Loucy (cell line): Measurements from ENCODE around the gene SDC3.

ENCODE experiments used
- H2AFZ ChIP-seq: fragments of 200-600 bp; sonication (generic); 2 replicates; pipeline ENCODE4 v1.6.0; 2016; ENCODE audit warnings: antibody characterized with exemption, mild to moderate bottlenecking, low read length, moderate library complexity
- H3F3A ChIP-seq: fragments of 200-600 bp; 2 replicates; pipeline ENCODE4 v1.6.0; 2016; ENCODE audit warnings: antibody characterized with exemption, low read depth, mild to moderate bottlenecking
- H3K27me3 ChIP-seq: fragments of 200-600 bp; sonication (generic); 2 replicates; pipeline ENCODE4 v1.6.1; 2014; ENCODE audit warnings: low read length, mild to moderate bottlenecking; ENCODE audit not compliant: insufficient read depth, poor library complexity, severe bottlenecking
- H3K36me3 ChIP-seq: fragments of 200-600 bp; sonication (generic); 2 replicates; pipeline ENCODE4 v1.6.1; 2016; ENCODE audit warnings: low read length; ENCODE audit not compliant: insufficient read depth
- H3K4me1 ChIP-seq: fragments of 200-600 bp; sonication (generic); 2 replicates; pipeline ENCODE4 v1.5.1; 2014; ENCODE audit warnings: low read length, mild to moderate bottlenecking; ENCODE audit not compliant: insufficient read depth, poor library complexity, severe bottlenecking
- H3K4me2 ChIP-seq: fragments of 200-600 bp; sonication (generic); 2 replicates; pipeline ENCODE4 v1.6.0; 2014; ENCODE audit warnings: antibody characterized with exemption, low read length, low read depth, mild to moderate bottlenecking; ENCODE audit not compliant: poor library complexity, severe bottlenecking
- H3K4me3 ChIP-seq: fragments of 200-600 bp; sonication (generic); 2 replicates; pipeline ENCODE4 v1.5.1; 2014; ENCODE audit warnings: low read length, mild to moderate bottlenecking, mixed read lengths; ENCODE audit not compliant: poor library complexity, severe bottlenecking
- H3K79me2 ChIP-seq: fragments of 200-600 bp; sonication (generic); 2 replicates; pipeline ENCODE4 v1.6.1; 2014; ENCODE audit warnings: low read length; ENCODE audit not compliant: insufficient read depth
- H3K9ac ChIP-seq: fragments of 200-600 bp; sonication (generic); 2 replicates; pipeline ENCODE4 v1.6.0; 2014; ENCODE audit warnings: mild to moderate bottlenecking, low read depth, low read length, moderate library complexity; ENCODE audit not compliant: poor library complexity, severe bottlenecking
- H3K9me2 ChIP-seq: fragments of 200-600 bp; sonication (generic); replicated peaks from 2 replicates; pipeline ENCODE4 v1.6.1; 2016; ENCODE audit warnings: low read depth, low read length, mixed read lengths
- H3K9me3 ChIP-seq: fragments of 200-600 bp; sonication (generic); 2 replicates; pipeline ENCODE4 v1.6.1; 2014; ENCODE audit warnings: mild to moderate bottlenecking, antibody characterized with exemption, low read length, low read depth; ENCODE audit not compliant: insufficient read depth
- H4K20me1 ChIP-seq: fragments of 200-600 bp; sonication (generic); 2 replicates; pipeline ENCODE4 v1.6.0; 2014; ENCODE audit warnings: antibody characterized with exemption, low read length, mild to moderate bottlenecking; ENCODE audit not compliant: insufficient read depth, poor library complexity, severe bottlenecking
- CTCF ChIP-seq: fragments of 200-600 bp; sonication (generic); conservative IDR thresholded peaks from 2 replicates; pipeline ENCODE4 v1.5.1; 2014; ENCODE audit warnings: mild to moderate bottlenecking, antibody characterized with exemption, low read length
- EZH2phosphoT487 ChIP-seq: fragments of 200-600 bp; IDR thresholded peaks from 2 replicates; pipeline ENCODE4 v1.6.1; 2018; ENCODE audit warnings: antibody characterized with exemption, mild to moderate bottlenecking, moderate library complexity, borderline replicate concordance

The SDC3 gene

GRCh38 chr1:30845237-30845903 is 63.2 kb downstream of the SDC3 start:
- TF ChIP-seq CTCF (no peak), EZH2phosphoT487 (no peak)

DNA sequence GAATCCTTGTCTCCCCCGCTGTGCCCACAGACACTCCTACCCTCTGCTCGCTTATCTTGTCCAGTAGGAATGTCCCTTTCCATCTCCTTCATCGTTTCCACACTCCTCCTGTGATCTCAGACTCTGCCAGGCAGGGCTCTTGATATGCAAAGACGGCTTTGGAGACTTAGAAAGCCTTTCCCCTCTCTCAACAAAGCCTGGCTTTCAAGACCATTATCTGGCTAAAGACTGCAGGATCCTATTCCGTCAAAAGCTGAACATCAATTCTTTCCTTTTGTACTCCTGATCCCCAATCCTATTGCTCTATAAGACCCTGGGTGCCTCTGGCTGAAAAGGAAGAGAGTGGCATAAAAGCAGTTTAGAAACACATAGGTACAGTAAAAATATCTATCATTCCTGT is 63.9 kb downstream of the SDC3 start:
- no peaks in the 10 kb centered on the region for H3K36me3 ChIP-seq
- H3K27me3 ChIP-seq = peaks cover 17% of the 10 kb centered on the region
- no peaks in the 10 kb centered on the region for H4K20me1 ChIP-seq
- no peaks in the 10 kb centered on the region for H3K4me1 ChIP-seq
- H3K79me2 ChIP-seq = no peaks in the 10 kb centered on the region
- H3K9me2 ChIP-seq = no peaks in the 10 kb centered on the region
- no peak overlapping the region for H3K4me3 ChIP-seq
- H3K4me2 ChIP-seq = no peak overlapping the region
- H2AFZ ChIP-seq = no peak overlapping the region
- H3K9me3 ChIP-seq = no peaks in the 10 kb centered on the region
- TF ChIP-seq CTCF (no peak), EZH2phosphoT487 (no peak)
- no peaks in the 10 kb centered on the region for H3F3A ChIP-seq
- no peak overlapping the region for H3K9ac ChIP-seq

More at GRCh38 chr1:30845237-30845903, 63.2 kb downstream of the SDC3 start:
- H3K79me2 ChIP-seq = no peaks in the 10 kb centered on the region
- peaks cover 17% of the 10 kb centered on the region for H3K27me3 ChIP-seq
- no peak overlapping the region for H2AFZ ChIP-seq
- no peaks in the 10 kb centered on the region for H3K36me3 ChIP-seq
- no peaks in the 10 kb centered on the region for H3K4me1 ChIP-seq
- H3K4me2 ChIP-seq = no peak overlapping the region
- H4K20me1 ChIP-seq = no peaks in the 10 kb centered on the region
- no peaks in the 10 kb centered on the region for H3K9me3 ChIP-seq
- H3K9ac ChIP-seq = no peak overlapping the region
- H3K4me3 ChIP-seq = no peak overlapping the region
- H3K9me2 ChIP-seq = no peaks in the 10 kb centered on the region
- no peaks in the 10 kb centered on the region for H3F3A ChIP-seq

GRCh38 chr1:30842697-30843354 is 65.7 kb downstream of the SDC3 start:
- Histone ChIP-seq H3K79me2 (no peaks in the 10 kb centered on the region), H4K20me1 (no peaks in the 10 kb centered on the region), H3K9ac (no peak overlapping the region), H3K36me3 (no peaks in the 10 kb centered on the region), H3K4me3 (no peak overlapping the region), H3K27me3 (peaks cover 17% of the 10 kb centered on the region), H3K4me2 (no peak overlapping the region), H3K4me1 (no peaks in the 10 kb centered on the region), H3K9me3 (no peaks in the 10 kb centered on the region), H3F3A (no peaks in the 10 kb centered on the region), H2AFZ (no peak overlapping the region), H3K9me2 (no peaks in the 10 kb centered on the region)
- TF ChIP-seq CTCF (no peak), EZH2phosphoT487 (no peak)
